HG02970 (cell line): ENCODE results near the gene ZNF608.

Experiments
- ATAC-seq: cut with Tn5 transposase; IDR thresholded peaks from one replicate; pipeline ENCODE4 v1.9.1; 2021; ENCODE audit warnings: mild to moderate bottlenecking, moderate library complexity, moderate number of reproducible peaks; ENCODE audit not compliant: unreplicated experiment, low FRiP score

The ZNF608 gene

DNA sequence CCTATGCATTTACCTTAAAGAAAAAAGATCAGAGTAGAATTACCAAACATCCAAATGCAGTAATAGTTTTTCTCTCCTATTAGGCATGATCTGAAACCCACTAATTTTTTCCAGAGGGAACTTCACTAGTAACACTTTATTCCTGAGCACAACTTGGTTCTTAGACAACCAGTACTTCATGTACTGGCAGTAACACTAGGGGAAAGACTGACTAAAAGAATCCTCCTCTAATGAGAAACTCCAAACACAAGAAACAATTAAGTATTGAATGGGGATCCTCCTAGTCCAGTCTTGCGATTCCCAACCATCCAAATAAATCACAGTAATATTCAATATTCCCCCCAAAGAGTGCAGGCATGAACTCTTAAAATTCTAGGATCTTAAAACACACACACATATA is 48.9 kb downstream of the ZNF608 start:
- ATAC-seq = no peak

DNA sequence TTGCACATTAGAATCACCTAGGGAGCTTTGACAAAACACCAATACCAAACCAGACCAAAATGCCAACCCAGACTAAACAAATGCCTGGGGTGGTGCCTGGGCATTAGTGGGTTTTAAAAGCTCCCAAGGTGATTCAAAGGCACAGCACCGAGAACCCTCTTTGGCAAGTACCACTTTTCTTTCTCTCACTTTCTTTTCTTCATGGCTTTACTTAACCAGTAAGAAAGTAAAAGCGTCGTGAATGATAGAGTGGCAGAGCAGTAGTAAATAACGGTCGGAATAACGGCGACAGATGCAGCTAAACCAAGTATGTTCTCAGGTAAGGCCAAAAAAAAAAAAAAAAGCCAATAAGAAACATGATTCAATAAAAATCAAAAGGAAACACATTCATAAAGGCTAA is 49.5 kb downstream of the ZNF608 start:
- ATAC-seq = no peak
